ENCODE data around the gene TNIP2.
"Not testable (repeated sequence)": the region's sequence is repeated elsewhere in the genome, so short reads cannot be mapped to it uniquely, and the experiment has no call there.

Gene TNIP2

GRCh38 chr4:2767705-2768074 is 11.6 kb upstream of the TNIP2 start:
- no peak for DNase-seq

GRCh38 chr4:2767046-2767704 is 11.0 kb upstream of the TNIP2 start:
- DNase-seq = no peak

- no peak for DNase-seq
These were observed 9.8 kb upstream of the TNIP2 start for GRCh38 chr4:2765832-2766526.

GRCh38 chr4:2763511-2763967 is 7.4 kb upstream of the TNIP2 start:
- no peak for DNase-seq

GRCh38 chr4:2762486-2763370 is 6.6 kb upstream of the TNIP2 start:
- DNase-seq = not testable (repeated sequence)

GRCh38 chr4:2762048-2762447 is 5.9 kb upstream of the TNIP2 start:
- no peak for DNase-seq

GRCh38 chr4:2761035-2761923 is 5.1 kb upstream of the TNIP2 start:
- DNase-seq = peak; percentile 71

- peak; percentile 49 for DNase-seq
These were observed 1.3 kb upstream of the TNIP2 start for GRCh38 chr4:2757426-2757825.

GRCh38 chr4:2756691-2757350 is 685 bp upstream of the TNIP2 start:
- no peak for DNase-seq

- DNase-seq = no peak
These were observed 1.0 kb downstream of the TNIP2 start for GRCh38 chr4:2754848-2755819.

- peak; percentile 38 for DNase-seq
These were observed 2.7 kb downstream of the TNIP2 start for GRCh38 chr4:2753436-2753835.

GRCh38 chr4:2750719-2751605 is 5.2 kb downstream of the TNIP2 start:
- no peak for DNase-seq

GRCh38 chr4:2746891-2747695 is 9.0 kb downstream of the TNIP2 start:
- no peak for DNase-seq

GRCh38 chr4:2745981-2746806 is 9.9 kb downstream of the TNIP2 start:
- peak; percentile 86 for DNase-seq

- DNase-seq = no peak
These were observed 10.6 kb downstream of the TNIP2 start for GRCh38 chr4:2745516-2745915.

- no peak for DNase-seq
These were observed 11.4 kb downstream of the TNIP2 start for GRCh38 chr4:2744576-2745270.
